ENCODE measurements around the gene PROM1. TPM values are rescaled to one million over a fixed set of nuclear protein-coding genes. Genes with fewer than 3 reads are reported as not detected.

PROM1 gene
- total RNA-seq, 5 donors from 2014 or later (not counting 1 experiment from before 2014, with no cell fraction given) = 0.38 to 2.0 (median 1.4) TPM

Other genes with a start within 250 kb of the PROM1 start
- gene FGFBP1, start 145.3 kb downstream of the PROM1 start, total RNA-seq = not detected
- 10 to 100 TPM; 11.5 to 24.4 (median 15.8) TPM for gene FGFBP2, start 120.8 kb downstream of the PROM1 start, total RNA-seq
- 10 to 100 TPM; 41.1 to 77.9 (median 50.3) TPM for gene TAPT1, start 142.4 kb upstream of the PROM1 start, total RNA-seq